IPS DF 6.9 (cell line): ENCODE data around the gene NCF4.
A peak's percentile ranks its signal among the peaks of the same experiment; 100 is the strongest.

Experiments used
- DNase-seq: peaks from one replicate; pipeline ENCODE4 v3.0.0-alpha.2; 2013; ENCODE audit warnings: low read depth, low spot score
- H3K27ac ChIP-seq: one replicate; pipeline ENCODE4 v1.5.1; 2013; ENCODE audit warnings: low read length, control low read depth
- H3K27me3 ChIP-seq: 2 replicates; pipeline ENCODE4 v1.6.1; 2013; ENCODE audit warnings: mild to moderate bottlenecking, low read length; ENCODE audit not compliant: control insufficient read depth, insufficient read depth
- H3K36me3 ChIP-seq: 2 replicates; pipeline ENCODE4 v1.6.1; 2013; ENCODE audit warnings: low read length; ENCODE audit not compliant: control insufficient read depth, insufficient read depth
- H3K4me1 ChIP-seq: 2 replicates; pipeline ENCODE4 v1.6.1; 2013; ENCODE audit warnings: low read length; ENCODE audit not compliant: control insufficient read depth, insufficient read depth
- H3K4me3 ChIP-seq: 2 replicates; pipeline ENCODE4 v1.5.1; 2013; ENCODE audit warnings: mild to moderate bottlenecking, low read length
- H3K9me3 ChIP-seq: 2 replicates; pipeline ENCODE4 v1.6.1; 2013; ENCODE audit warnings: low read length, inconsistent platforms; ENCODE audit not compliant: control insufficient read depth, insufficient read depth
- WGBS: extraction: QIAGEN DNeasy Blood & Tissue Kit; methylation state at CpG from one replicate; pipeline ENCODE4 v1.1.7; 2013; ENCODE audit warnings: mixed read lengths, missing lambda C conversion rate; ENCODE audit not compliant: insufficient read length, insufficient coverage; 5-methylcytosine and 5-hydroxymethylcytosine counted together

The NCF4 gene

GRCh38 chr22:36860821-36861659, at the start of gene NCF4:
TSS of gene NCF4 (plus strand) at chr22:36861006. CDS start at chr22:36861172, 166 bp downstream.
- H3K4me3 ChIP-seq = no peak within 1 kb of the TSS
- H3K27me3 ChIP-seq = no peaks in the 10 kb centered on the region; the same call in 1 of the 2 replicates
- no peak within 1 kb of the TSS for H3K27ac ChIP-seq
- no peaks in the 10 kb centered on the region for H3K36me3 ChIP-seq
- no peak for DNase-seq
- WGBS = no CpG with 5 or more reads among the region's 17 CpGs
- no peaks in the 10 kb centered on the region for H3K4me1 ChIP-seq
- H3K9me3 ChIP-seq = no peaks in the 10 kb centered on the region

- H3K27ac ChIP-seq = no peak overlapping the region
- H3K36me3 ChIP-seq = no peaks in the 10 kb centered on the region
- no peak for DNase-seq
- H3K4me3 ChIP-seq = no peak overlapping the region
- WGBS = no CpG with 5 or more reads among the region's 3 CpGs
- H3K27me3 ChIP-seq = peaks cover 15% of the 10 kb centered on the region
- peaks cover 1% of the 10 kb centered on the region for H3K4me1 ChIP-seq
- H3K9me3 ChIP-seq = no peaks in the 10 kb centered on the region
Observed at GRCh38 chr22:36811094-36811800, 49.6 kb upstream of the NCF4 start.

DNA sequence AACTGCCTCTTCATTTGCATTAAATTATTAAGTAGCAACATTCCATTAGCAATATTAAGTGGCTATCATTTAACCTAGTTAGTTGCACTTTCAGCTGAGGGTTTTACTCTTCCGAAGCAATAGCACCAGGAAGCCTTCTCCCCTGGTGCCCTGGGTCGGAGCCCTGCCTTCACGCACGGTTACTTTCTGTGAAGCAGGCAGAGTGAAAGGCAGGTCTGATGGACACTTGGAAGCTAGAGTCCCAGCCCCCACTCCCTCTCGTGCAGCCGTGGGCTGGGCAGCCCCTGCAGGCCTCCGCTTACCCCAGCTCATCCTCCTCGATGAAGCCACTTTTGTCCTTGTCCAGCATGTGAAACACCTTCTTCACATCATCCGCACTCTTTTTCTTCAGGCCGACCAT, 46.0 kb upstream of the NCF4 start:
- peaks cover 3% of the 10 kb centered on the region; the same call in 1 of the 2 replicates for H3K4me1 ChIP-seq
- whole genome bisulfite sequencing = no CpG with 5 or more reads among the region's 10 CpGs
- no peak overlapping the region for H3K27ac ChIP-seq
- H3K4me3 ChIP-seq = no peak overlapping the region
- no peak for DNase-seq
- no peaks in the 10 kb centered on the region for H3K9me3 ChIP-seq
- no peaks in the 10 kb centered on the region for H3K36me3 ChIP-seq
- peaks cover 20% of the 10 kb centered on the region for H3K27me3 ChIP-seq

GRCh38 chr22:36815558-36816338, 45.1 kb upstream of the NCF4 start:
- no peak for DNase-seq
- no CpG with 5 or more reads among the region's 8 CpGs for WGBS

GRCh38 chr22:36816339-36816635, 44.5 kb upstream of the NCF4 start:
- Histone ChIP-seq H3K36me3 (no peaks in the 10 kb centered on the region), H3K27me3 (peaks cover 20% of the 10 kb centered on the region), H3K9me3 (no peaks in the 10 kb centered on the region), H3K27ac (no peak overlapping the region), H3K4me3 (peak overlapping the region; percentile 30; the same call in 1 of the 2 replicates), H3K4me1 (peaks cover 3% of the 10 kb centered on the region; the same call in 1 of the 2 replicates)
- no CpG with 5 or more reads among the region's 12 CpGs for WGBS
- no peak for DNase-seq

More at GRCh38 chr22:36815558-36816338, 45.1 kb upstream of the NCF4 start:
- Histone ChIP-seq H3K36me3 (no peaks in the 10 kb centered on the region), H3K9me3 (no peaks in the 10 kb centered on the region), H3K27me3 (peaks cover 20% of the 10 kb centered on the region), H3K4me1 (peaks cover 3% of the 10 kb centered on the region; the same call in 1 of the 2 replicates), H3K27ac (no peak overlapping the region), H3K4me3 (no peak overlapping the region; the same call in 1 of the 2 replicates)

- peaks cover 3% of the 10 kb centered on the region; the same call in 1 of the 2 replicates for H3K4me1 ChIP-seq
- no peaks in the 10 kb centered on the region for H3K36me3 ChIP-seq
- WGBS = no CpG with 5 or more reads among the region's 75 CpGs
- DNase-seq = no peak
- peaks cover 20% of the 10 kb centered on the region for H3K27me3 ChIP-seq
- H3K27ac ChIP-seq = no peak within 1 kb of the TSS
- H3K4me3 ChIP-seq = peak within 1 kb of the TSS; percentile 30; the same call in 1 of the 2 replicates
- H3K9me3 ChIP-seq = no peaks in the 10 kb centered on the region
Observed at GRCh38 chr22:36816636-36817524, 43.9 kb upstream of the NCF4 start, which contains the start of gene PVALB. TSS of gene PVALB (minus strand) at chr22:36817035. CDS start at chr22:36817005, 30 bp downstream.

- Histone ChIP-seq H3K27me3 (peaks cover 20% of the 10 kb centered on the region), H3K27ac (no peak overlapping the region), H3K36me3 (no peaks in the 10 kb centered on the region), H3K9me3 (no peaks in the 10 kb centered on the region), H3K4me3 (no peak overlapping the region), H3K4me1 (peaks cover 3% of the 10 kb centered on the region; the same call in 1 of the 2 replicates)
- WGBS = no CpG with 5 or more reads among the region's 5 CpGs
- DNase-seq = no peak
Observed at GRCh38 chr22:36817525-36817848, 43.3 kb upstream of the NCF4 start.

DNA sequence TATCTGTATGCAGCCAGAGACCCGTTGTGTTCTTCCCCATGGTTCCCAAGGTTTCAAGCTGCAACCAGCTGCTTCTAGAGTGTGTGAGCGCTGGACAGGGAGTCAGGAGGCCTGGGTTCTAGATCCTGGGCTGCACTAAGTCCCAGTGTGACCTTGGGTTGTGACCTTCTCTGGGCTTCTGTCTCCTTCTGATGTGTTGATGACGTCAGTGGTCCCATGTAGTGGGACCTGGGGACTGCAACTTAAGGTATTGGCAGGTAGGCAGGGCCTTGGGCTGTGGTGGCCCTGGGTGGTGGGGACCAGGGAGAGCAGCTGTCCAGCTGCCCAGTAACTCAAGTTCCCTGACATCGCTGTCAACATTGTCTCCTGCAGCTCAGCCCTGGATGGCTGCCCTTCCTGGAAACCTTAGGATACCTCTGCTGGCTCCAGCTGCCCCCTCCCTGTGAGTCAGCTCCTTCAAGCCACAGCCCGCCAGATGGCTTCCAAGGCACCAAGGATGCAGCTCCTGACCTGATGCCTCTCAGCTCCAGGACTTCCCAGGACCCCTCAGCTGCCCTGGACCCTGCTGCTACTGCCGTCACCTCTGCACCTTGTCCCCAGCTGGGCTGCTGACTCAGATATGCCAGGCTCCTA, 42.7 kb upstream of the NCF4 start:
- no peak overlapping the region for H3K27ac ChIP-seq
- no peak for DNase-seq
- no CpG with 5 or more reads among the region's 6 CpGs for WGBS
- H3K36me3 ChIP-seq = no peaks in the 10 kb centered on the region
- H3K4me3 ChIP-seq = no peak overlapping the region
- H3K4me1 ChIP-seq = peaks cover 3% of the 10 kb centered on the region; the same call in 1 of the 2 replicates
- H3K9me3 ChIP-seq = no peaks in the 10 kb centered on the region
- H3K27me3 ChIP-seq = peaks cover 20% of the 10 kb centered on the region

DNA sequence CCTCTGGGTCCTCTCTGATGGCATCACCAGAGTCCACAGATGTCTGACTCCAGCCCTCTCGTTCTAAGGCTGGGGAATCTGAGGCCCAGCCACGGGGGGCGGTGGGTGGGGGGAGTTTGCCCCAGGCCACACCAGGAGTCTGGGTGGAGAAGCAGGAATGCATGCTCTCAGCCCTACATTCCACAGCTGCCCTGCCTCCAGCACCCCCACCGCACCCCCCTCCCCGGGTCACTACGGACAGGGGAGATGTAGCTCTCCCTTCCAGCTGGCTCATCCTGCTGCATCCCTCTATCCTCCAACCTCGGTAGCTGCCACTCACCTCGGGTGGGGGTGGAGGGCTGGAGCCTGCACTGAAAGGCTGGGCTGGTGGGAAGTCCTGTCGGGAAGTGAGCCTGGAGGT, 41.7 kb upstream of the NCF4 start:
- H3K9me3 ChIP-seq = no peaks in the 10 kb centered on the region
- DNase-seq = no peak
- H3K4me3 ChIP-seq = no peak overlapping the region
- H3K36me3 ChIP-seq = no peaks in the 10 kb centered on the region
- H3K27ac ChIP-seq = no peak overlapping the region
- peaks cover 20% of the 10 kb centered on the region for H3K27me3 ChIP-seq
- WGBS = no CpG with 5 or more reads among the region's 9 CpGs
- H3K4me1 ChIP-seq = peaks cover 3% of the 10 kb centered on the region; the same call in 1 of the 2 replicates
